AG09319 (cell line): ENCODE measurements around the gene SURF6.
A peak's percentile ranks its signal among the peaks of the same experiment; 100 is the strongest.

Experiments
- DNase-seq: peaks from one replicate; pipeline ENCODE4 v3.0.0-alpha.2; 2010; ENCODE audit warnings: low read depth; ENCODE audit errors: extremely low read depth
- CTCF ChIP-seq: IDR thresholded peaks from 2 replicates; pipeline ENCODE4 v1.5.1; 2011; ENCODE audit warnings: low read depth, mild to moderate bottlenecking, inconsistent platforms, low read length, moderate library complexity

The SURF6 gene

DNA sequence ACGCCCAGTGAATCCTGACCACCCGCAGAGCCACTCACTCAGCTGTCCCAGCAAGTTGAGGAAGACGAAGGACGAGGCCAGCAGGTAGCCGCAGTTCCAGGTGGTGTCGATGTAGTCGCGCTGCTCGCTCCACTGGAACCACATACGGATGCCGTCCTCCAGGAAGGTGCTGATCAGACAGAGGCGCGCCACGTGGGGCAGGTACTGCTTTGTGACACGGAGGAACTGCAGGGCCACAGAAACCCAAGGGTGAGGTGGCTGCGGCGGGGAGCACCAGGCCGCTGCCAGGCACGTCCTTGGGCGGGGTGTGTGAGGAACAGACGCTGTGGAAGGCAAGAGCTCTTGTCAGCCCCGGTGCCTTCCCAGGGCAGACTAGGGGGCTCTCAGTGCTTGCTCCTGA lies 31.2 kb upstream of the SURF6 start:
- TF ChIP-seq CTCF: no peak
- DNase-seq: no peak

GRCh38 chr9:133366435-133366834 lies 30.4 kb upstream of the SURF6 start:
- DNase-seq: no peak
- no peak for TF ChIP-seq CTCF

- TF ChIP-seq CTCF: no peak
- no peak for DNase-seq
These were observed 26.5 kb upstream of the SURF6 start for GRCh38 chr9:133362359-133363044.

GRCh38 chr9:133361507-133362092 lies 25.6 kb upstream of the SURF6 start:
- TF ChIP-seq CTCF: no peak
- DNase-seq: no peak

- TF ChIP-seq CTCF: no peak
- DNase-seq: no peak
These were observed 24.7 kb upstream of the SURF6 start for GRCh38 chr9:133360400-133361393.

- peak; percentile 33 for TF ChIP-seq CTCF
- no peak for DNase-seq
These were observed 23.6 kb upstream of the SURF6 start for GRCh38 chr9:133359399-133360175.
